ENCODE data around the gene PSMD7.
"Not testable (repeated sequence)": the region's sequence is repeated elsewhere in the genome, so short reads cannot be mapped to it uniquely, and the experiment has no call there.

GRCh38 chr16:74328346-74328745 is 31.7 kb downstream of the PSMD7 start:
- not testable (repeated sequence) for TF ChIP-seq POLR2A (IDR thresholded peaks at IDR 0.05; ENCODE audit: low read length); GATA1 (IDR thresholded peaks at IDR 0.05; ENCODE audit: low read depth, low read length)
